ENCODE results near the gene COLGALT1. TPM values are rescaled to one million over a fixed set of nuclear protein-coding genes. Genes with fewer than 3 reads are reported as not detected.

The COLGALT1 gene
- total and polyA plus RNA-seq, 9 of the 15 experiments (the other 6 are each of a cell fraction or from before 2014, with no cell fraction given) = 4.9 to 119 (median 82.6) TPM

- TF ChIP-seq TFAP4 (CRISPR knock-in tag; IDR thresholded peaks at IDR 0.05; ENCODE audit: borderline replicate concordance) (0 out of 2 replicates have a peak, but pooled peaks have one; percentile 18), ZFPM2 (CRISPR knock-in tag; IDR thresholded peaks at IDR 0.05) (no peak), KLF1 (tag; IDR thresholded peaks at IDR 0.05) (no peak), ZNF384 (IDR thresholded peaks at IDR 0.05; ENCODE audit: low read depth, low read length) (no peak), RBM14 (IDR thresholded peaks at IDR 0.05; ENCODE audit: borderline replicate concordance, insufficient read depth, low read depth, low read length) (no peak), STAT5A (IDR thresholded peaks at IDR 0.05; ENCODE audit: borderline replicate concordance, low read length) (no peak), E2F4 (CRISPR knock-in tag; IDR thresholded peaks at IDR 0.05; ENCODE audit: low read depth) (no peak), HOXB6 (CRISPR knock-in tag; IDR thresholded peaks at IDR 0.05; ENCODE audit: borderline replicate concordance) (no peak), MYBL2 (IDR thresholded peaks at IDR 0.05; ENCODE audit: low read depth) (no peak), MYBL2 (CRISPR knock-in tag; IDR thresholded peaks at IDR 0.05; ENCODE audit: borderline replicate concordance) (no peak), KDM1A (IDR thresholded peaks at IDR 0.05) (peak; percentile 86 to 92), CREM (IDR thresholded peaks at IDR 0.05; ENCODE audit: low read depth) (peak; percentile 62; the same call in 1 of the 2 replicates), SMC3 (conservative IDR thresholded peaks at IDR 0.05; ENCODE audit: insufficient read depth, low read depth, low read length) (no peak), MCM2 (IDR thresholded peaks at IDR 0.05; ENCODE audit: low read depth) (no peak), POLR3G (IDR thresholded peaks at IDR 0.05; ENCODE audit: extremely low read depth, insufficient read length, insufficient replicate concordance) (no peak), ATF1 (CRISPR knock-in tag; IDR thresholded peaks at IDR 0.05) (no peak), ATF1 (tag; IDR thresholded peaks at IDR 0.05) (no peak), EZH2 (IDR thresholded peaks at IDR 0.05; ENCODE audit: borderline replicate concordance, low read depth, low read length) (no peak), WHSC1 (IDR thresholded peaks at IDR 0.05; ENCODE audit: low read length) (no peak), PTRF (tag; IDR thresholded peaks at IDR 0.05) (no peak), NFIC (IDR thresholded peaks at IDR 0.05) (no peak), BRD9 (IDR thresholded peaks at IDR 0.05; ENCODE audit: low read depth, partially characterized antibody) (no peak), ZNF197 (CRISPR knock-in tag; IDR thresholded peaks at IDR 0.05; ENCODE audit: low read depth) (no peak), GTF2B (IDR thresholded peaks at IDR 0.05; ENCODE audit: extremely low read depth, insufficient read length) (no peak), BCL6 (CRISPR knock-in tag; IDR thresholded peaks at IDR 0.05) (no peak), SLC30A9 (CRISPR knock-in tag; IDR thresholded peaks at IDR 0.05) (no peak)
Measured at GRCh38 chr19:17615889-17616685, 60.6 kb downstream of the COLGALT1 start (continued).

Data from K562 (cell line).